Naive B cell (primary cell): ENCODE results near the gene MRGPRF. TPM values are rescaled to one million over a fixed set of nuclear protein-coding genes. Genes with fewer than 3 reads are reported as not detected.

Source experiments
- polyA plus RNA-seq, 6 donors: library from polyadenylated mRNA; unstranded; fragments of 300-500 nt; fragmentation: Illumina TruSeq; gene quantifications; one replicate each; pipeline ENCODE4 v1.2.3, GENCODE V29; 2021; ENCODE audit warnings: low read depth in 6 of 6

MRGPRF gene
- polyA plus RNA-seq, 6 donors from 2014 or later, result not detected

Other genes starting within 250 kb of the MRGPRF start
- gene CPT1A, start 171.3 kb downstream of the MRGPRF start, polyA plus RNA-seq, result 10 to 100 TPM in 1 of 6 donors, 1 to 10 TPM in 4, under 1 TPM in 1; 0.73 to 13.9 (median 3.2) TPM
- gene MRPL21, start 109.4 kb downstream of the MRGPRF start, polyA plus RNA-seq, result 100 to 1,000 TPM in 5 of 6 donors, 10 to 100 TPM in 1; 94.8 to 125 (median 116) TPM
- gene IGHMBP2, start 109.4 kb downstream of the MRGPRF start, polyA plus RNA-seq, result 10 to 100 TPM in 1 of 6 donors, 1 to 10 TPM in 5; 3.1 to 12.6 (median 6.8) TPM
- not detected for gene MRGPRD, start 32.3 kb downstream of the MRGPRF start, polyA plus RNA-seq
- gene TPCN2, start 35.7 kb upstream of the MRGPRF start, polyA plus RNA-seq, result 10 to 100 TPM in 1 of 6 donors, 1 to 10 TPM in 5; 4.8 to 12.5 (median 6.9) TPM
- not detected for gene SMIM38, start 142.7 kb upstream of the MRGPRF start, polyA plus RNA-seq